ENCODE results near the gene VBP1. TPM values are rescaled to one million over a fixed set of nuclear protein-coding genes. Genes with fewer than 3 reads are reported as not detected.

VBP1 gene
- total RNA-seq, 2 donors from 2014 or later: 10.5 to 17.9 TPM

DNA sequence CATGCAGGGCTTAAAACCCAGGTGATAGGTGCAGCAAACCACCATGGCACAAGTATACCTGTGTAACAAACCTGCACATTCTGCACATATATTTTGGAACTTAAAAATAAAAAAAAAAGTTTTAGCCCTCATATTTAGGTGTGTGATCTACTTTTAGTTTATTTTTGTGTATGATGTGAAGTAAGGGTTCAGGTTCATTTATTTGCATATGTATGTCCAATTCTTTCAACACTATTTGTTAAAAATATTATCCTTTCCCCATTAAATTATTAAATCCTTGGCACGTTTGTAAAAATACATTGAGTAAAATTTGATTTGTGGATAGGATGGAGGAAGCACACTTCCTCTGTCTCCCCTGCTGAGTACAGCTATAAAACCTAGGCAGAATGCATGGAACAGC, 35.1 kb downstream of the VBP1 start:
- H3K27ac ChIP-seq: no peak overlapping the region
- intact Hi-C loops (cut with DNase I): no loop called here
- H3K4me3 ChIP-seq: no peak overlapping the region
- H3K4me1 ChIP-seq: no peaks in the 10 kb centered on the region
- no peaks in the 10 kb centered on the region for H3K9me3 ChIP-seq
- H3K27me3 ChIP-seq: no peaks in the 10 kb centered on the region
- WGBS, 2 donors: 56 to 76% methylated on average over 1 of the region's 1 CpG
- no peaks in the 10 kb centered on the region for H3K36me3 ChIP-seq (replicated peaks in 1 of 2; ENCODE audit: insufficient read depth in 1 of 2, low read depth in 2 of 2)
- ATAC-seq (no peak), DNase-seq (no peak)
- TF ChIP-seq POLR2A (IDR thresholded peaks at IDR 0.05): no peak
- TF ChIP-seq, protein P1, sequence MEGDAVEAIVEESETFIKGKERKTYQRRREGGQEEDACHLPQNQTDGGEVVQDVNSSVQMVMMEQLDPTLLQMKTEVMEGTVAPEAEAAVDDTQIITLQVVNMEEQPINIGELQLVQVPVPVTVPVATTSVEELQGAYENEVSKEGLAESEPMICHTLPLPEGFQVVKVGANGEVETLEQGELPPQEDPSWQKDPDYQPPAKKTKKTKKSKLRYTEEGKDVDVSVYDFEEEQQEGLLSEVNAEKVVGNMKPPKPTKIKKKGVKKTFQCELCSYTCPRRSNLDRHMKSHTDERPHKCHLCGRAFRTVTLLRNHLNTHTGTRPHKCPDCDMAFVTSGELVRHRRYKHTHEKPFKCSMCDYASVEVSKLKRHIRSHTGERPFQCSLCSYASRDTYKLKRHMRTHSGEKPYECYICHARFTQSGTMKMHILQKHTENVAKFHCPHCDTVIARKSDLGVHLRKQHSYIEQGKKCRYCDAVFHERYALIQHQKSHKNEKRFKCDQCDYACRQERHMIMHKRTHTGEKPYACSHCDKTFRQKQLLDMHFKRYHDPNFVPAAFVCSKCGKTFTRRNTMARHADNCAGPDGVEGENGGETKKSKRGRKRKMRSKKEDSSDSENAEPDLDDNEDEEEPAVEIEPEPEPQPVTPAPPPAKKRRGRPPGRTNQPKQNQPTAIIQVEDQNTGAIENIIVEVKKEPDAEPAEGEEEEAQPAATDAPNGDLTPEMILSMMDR (IDR thresholded peaks at IDR 0.05): no peak

GRCh38 chrX:155259752-155260151, 43.5 kb downstream of the VBP1 start:
- Histone ChIP-seq H3K4me3 (no peak overlapping the region), H3K4me1 (peaks cover 7% of the 10 kb centered on the region), H3K9me3 (no peaks in the 10 kb centered on the region), H3K27me3 (no peaks in the 10 kb centered on the region), H3K27ac (no peak overlapping the region), H3K36me3 (replicated peaks in 1 of 2; ENCODE audit: insufficient read depth in 1 of 2, low read depth in 2 of 2) (no peaks in the 10 kb centered on the region)
- intact Hi-C loops (cut with DNase I): no loop called here
- no peak for DNase-seq
- 20 to 65% methylated on average over 1 to 3 of the region's 3 CpGs for WGBS, 2 donors
- no peak for ATAC-seq
- no peak for TF ChIP-seq POLR2A (IDR thresholded peaks at IDR 0.05)
- TF ChIP-seq, protein P1 (IDR thresholded peaks at IDR 0.05): no peak

DNA sequence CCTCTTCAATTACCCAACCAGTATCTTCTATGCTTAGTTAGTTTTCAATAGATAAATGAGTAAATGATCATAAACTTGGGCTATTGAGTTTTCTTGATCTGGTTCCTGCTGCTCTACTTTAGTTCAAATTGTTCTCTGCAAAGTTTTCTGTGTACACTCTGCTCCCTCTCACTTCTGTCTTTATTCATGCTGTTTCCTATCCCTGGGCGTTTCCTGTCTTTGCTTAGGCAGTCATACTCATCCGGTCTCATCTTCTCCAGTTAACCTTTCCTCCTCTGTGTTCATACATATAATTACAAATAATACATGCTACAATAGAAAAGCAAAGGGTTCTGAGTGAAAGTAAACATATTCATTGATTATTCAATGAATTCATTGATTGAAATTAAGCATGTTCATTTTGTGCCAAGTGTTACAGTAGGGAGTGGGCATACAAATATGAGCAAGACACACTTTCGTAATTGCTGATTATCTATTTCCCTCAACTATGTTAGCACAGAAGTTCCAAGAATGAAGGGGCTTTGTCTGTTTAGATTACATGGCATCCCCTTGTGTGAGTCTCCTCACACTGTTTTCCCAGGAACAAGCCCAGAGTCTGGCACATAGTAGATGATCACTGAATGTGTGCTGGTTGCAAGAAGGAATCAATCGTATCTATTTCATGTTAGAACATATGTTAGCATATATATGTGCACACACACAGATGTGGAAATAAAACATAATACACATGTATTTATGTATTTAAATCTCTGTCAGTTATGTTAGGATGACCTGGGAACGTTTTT, 46.9 kb downstream of the VBP1 start:
- H3K9me3 ChIP-seq: no peaks in the 10 kb centered on the region
- H3K36me3 ChIP-seq (replicated peaks in 1 of 2; ENCODE audit: insufficient read depth in 1 of 2, low read depth in 2 of 2): no peaks in the 10 kb centered on the region
- DNase-seq: no peak
- TF ChIP-seq, protein P1 (IDR thresholded peaks at IDR 0.05): no peak
- no peak for TF ChIP-seq POLR2A (IDR thresholded peaks at IDR 0.05)
- intact Hi-C loops (cut with DNase I): no loop called here
- no peaks in the 10 kb centered on the region for H3K27me3 ChIP-seq
- no peak overlapping the region for H3K27ac ChIP-seq
- WGBS, 2 donors: 19 to 36% methylated on average over 5 of the region's 5 CpGs
- ATAC-seq: no peak
- H3K4me3 ChIP-seq: no peak overlapping the region
- peaks cover 7% of the 10 kb centered on the region for H3K4me1 ChIP-seq

DNA sequence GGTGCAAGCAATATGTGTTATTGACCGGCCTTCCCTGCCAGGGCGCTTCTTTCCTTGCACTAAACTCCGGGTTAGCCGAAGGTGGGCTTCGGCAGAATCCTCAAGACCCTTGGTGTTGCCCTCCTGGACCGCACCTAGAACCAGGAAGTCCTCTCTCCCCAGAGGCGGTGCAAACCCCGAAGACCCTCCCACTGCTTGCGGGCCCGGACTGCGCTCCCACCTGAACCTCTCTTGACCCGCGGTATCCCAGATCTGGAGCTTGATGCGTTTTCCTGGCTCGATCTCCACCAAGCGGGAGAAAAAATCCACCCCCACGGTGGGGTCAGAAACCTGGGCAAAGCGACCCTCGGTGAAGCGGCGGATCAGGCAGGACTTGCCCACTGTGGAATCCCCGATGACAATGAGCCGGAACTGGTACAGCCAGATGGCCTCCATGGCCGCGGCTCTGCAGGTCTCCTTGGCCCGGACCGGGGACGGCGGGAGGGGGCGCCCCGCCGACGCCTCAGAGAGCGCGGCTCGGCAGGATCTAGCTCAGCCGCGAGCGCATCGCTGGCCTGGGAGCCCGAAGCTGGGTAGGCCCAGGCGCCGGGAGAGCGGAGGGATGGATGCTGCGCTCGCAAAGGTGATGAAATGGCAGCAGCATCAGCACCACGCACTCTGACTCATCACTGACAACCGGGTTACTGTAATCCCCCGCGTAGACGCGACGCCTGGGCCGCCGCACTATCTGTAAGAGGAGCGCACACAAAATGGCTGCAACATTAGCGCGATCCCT, 47.8 kb downstream of the VBP1 start, which contains the start of gene RAB39B:
TSS of gene RAB39B (minus strand) at position 638 of the 775 bp plus-strand sequence. CDS start at position 435, 203 bp downstream.
- peak within 1 kb of the TSS in 1 of 2 donors; percentile 58 for H3K4me3 ChIP-seq
- no peaks in the 10 kb centered on the region for H3K36me3 ChIP-seq (replicated peaks in 1 of 2; ENCODE audit: insufficient read depth in 1 of 2, low read depth in 2 of 2)
- 0 to 1% methylated on average over 14 to 21 of the region's 58 CpGs for WGBS, 2 donors
- peak within 1 kb of the TSS in 1 of 4 donors; percentile 17 for H3K27ac ChIP-seq
- intact Hi-C loops (cut with DNase I): no loop called here
- no peak for TF ChIP-seq POLR2A (IDR thresholded peaks at IDR 0.05)
- TF ChIP-seq, protein P1 (IDR thresholded peaks at IDR 0.05): no peak
- DNase-seq (peak; percentile 56 to 60 (median 58)), ATAC-seq (peak; percentile 74)
- H3K4me1 ChIP-seq: peaks cover 7% of the 10 kb centered on the region
- no peaks in the 10 kb centered on the region for H3K9me3 ChIP-seq
- no peaks in the 10 kb centered on the region for H3K27me3 ChIP-seq
